Panc1 (cell line): Measurements from ENCODE around the gene CDHR2. TPM values are rescaled to one million over a fixed set of nuclear protein-coding genes. Genes with fewer than 3 reads are reported as not detected.

Experiments used
- ATAC-seq: fragments of 200-7000 bp; cut with Tn5 transposase; 2 replicates; pipeline ENCODE4 v1.9.1; 2020; ENCODE audit warnings: mild to moderate bottlenecking, moderate library complexity
- BruUV-seq: library from RNA; stranded (reverse); fragments of 400-500 nt; replicated peaks from 2 replicates; lab custom pipeline; 2021; lab: Mats Ljungman, UMichigan
- CTCF ChIA-PET: fragments of 300-600 bp; sonication (Branson Sonifier 250); formaldehyde crosslinking; loops from one replicate; lab custom pipeline; 2022; ENCODE audit warnings: antibody characterized with exemption; lab: Charles Lee
- POLR2A ChIA-PET: fragments of 300-600 bp; sonication (Branson Sonifier 250); formaldehyde crosslinking; loops from one replicate; lab custom pipeline; 2022; ENCODE audit warnings: antibody characterized with exemption; lab: Charles Lee
- DNase-seq: peaks from one replicate; pipeline ENCODE4 v3.0.0-alpha.2; 2010; ENCODE audit warnings: low read depth, low spot score
- H3K27ac ChIP-seq: 2 replicates; pipeline ENCODE4 v1.5.1; 2011; ENCODE audit warnings: mild to moderate bottlenecking, low read length, inconsistent platforms
- H3K27me3 ChIP-seq: fragments of 200-500 bp; sonication (Bioruptor generic); 2 replicates; pipeline ENCODE4 v1.6.0; 2014; ENCODE audit warnings: low read length, inconsistent platforms; ENCODE audit not compliant: control insufficient read depth, insufficient read depth
- H3K36me3 ChIP-seq: fragments of 200-500 bp; sonication (Bioruptor generic); 2 replicates; pipeline ENCODE4 v1.5.1; 2014; ENCODE audit warnings: inconsistent platforms, mild to moderate bottlenecking, low read length, moderate library complexity; ENCODE audit not compliant: control insufficient read depth, insufficient read depth
- H3K4me1 ChIP-seq: 2 replicates; pipeline ENCODE4 v1.5.1; 2011; ENCODE audit warnings: inconsistent platforms, mild to moderate bottlenecking, low read length, moderate library complexity; ENCODE audit not compliant: control insufficient read depth, insufficient read depth
- H3K4me3 ChIP-seq, 2 experiments: 2 replicates each; pipeline ENCODE4 v1.5.1; 2011 to 2012; ENCODE audit warnings: low read depth in 2 of 2, low read length in 2 of 2, mild to moderate bottlenecking in 2 of 2, inconsistent platforms in 1 of 2, moderate library complexity in 1 of 2
- H3K9me3 ChIP-seq: fragments of 200-500 bp; sonication (Bioruptor generic); 2 replicates; pipeline ENCODE4 v1.5.1; 2014; ENCODE audit warnings: low read depth, mild to moderate bottlenecking, inconsistent platforms, low read length, moderate library complexity; ENCODE audit not compliant: control insufficient read depth, insufficient read depth
- CTCF ChIP-seq: fragments of 450-650 bp; IDR thresholded peaks from 2 replicates; pipeline ENCODE4 v1.5.1; 2017; ENCODE audit warnings: mild to moderate bottlenecking
- POLR2AphosphoS5 ChIP-seq: IDR thresholded peaks from 2 replicates; pipeline ENCODE4 v1.6.1; 2012; ENCODE audit warnings: mild to moderate bottlenecking, low read depth, low read length, moderate library complexity
- REST ChIP-seq, 2 experiments: IDR thresholded peaks; 2 replicates each; pipeline ENCODE4 v1.6.1; 2011 to 2012; ENCODE audit warnings: low read depth in 2 of 2, control low read depth in 1 of 2, low read length in 1 of 2, mild to moderate bottlenecking in 1 of 2, moderate library complexity in 1 of 2; ENCODE audit not compliant: insufficient read depth in 1 of 2
- SIN3A ChIP-seq: IDR thresholded peaks from 2 replicates; pipeline ENCODE4 v1.6.1; 2012; ENCODE audit warnings: low read depth, mild to moderate bottlenecking, low read length, moderate library complexity, borderline replicate concordance; ENCODE audit not compliant: insufficient read depth
- TCF7L2 ChIP-seq: IDR thresholded peaks from 2 replicates; pipeline ENCODE4 v1.6.1; 2011; ENCODE audit warnings: mild to moderate bottlenecking, low read depth, low read length, inconsistent platforms
- in situ Hi-C: cut with HindIII; loops from 2 replicates; pipeline ENCODE4 v1.10.0; 2016; ENCODE audit warnings: low sequenced_read_pairs, low pct_unique_long_range_greater_than_20kb
- intact Hi-C: fragments of 100-400 bp; cut with micrococcal nuclease; formaldehyde crosslinking; loops from one replicate; pipeline ENCODE4 v1.10.0; 2022; ENCODE audit not compliant: unreplicated experiment
- total RNA-seq: library from RNA; stranded (reverse); gene quantifications from one replicate; pipeline ENCODE4 v1.2.1, GENCODE V29; 2021; ENCODE audit not compliant: unreplicated experiment

Gene CDHR2
- total RNA-seq, 1 experiment from 2014 or later = 0.72 TPM

- ATAC-seq (no peak), DNase-seq (no peak)
- no peaks in the 10 kb centered on the region for H3K9me3 ChIP-seq
- no peak for TF ChIP-seq CTCF
- TF ChIP-seq REST (IDR thresholded peaks at IDR 0.05; ENCODE audit: insufficient read depth in 1 of 2, low read depth in 2 of 2, low read length in 1 of 2) = no peak
- TF ChIP-seq POLR2AphosphoS5 = no peak
- no peak for TF ChIP-seq SIN3A
- no peak for TF ChIP-seq TCF7L2
- in situ Hi-C loops (no loop called here), intact Hi-C loops (no loop called here)
- no TSS peak for BruUV-seq
- peaks cover 8% of the 10 kb centered on the region; the same call in 1 of the 2 replicates for H3K27me3 ChIP-seq
- ChIA-PET POLR2A (no interaction called here), CTCF (no interaction called here)
- no peaks in the 10 kb centered on the region for H3K36me3 ChIP-seq
- no peaks in the 10 kb centered on the region for H3K4me1 ChIP-seq
- H3K27ac ChIP-seq = no peak overlapping the region
- H3K4me3 ChIP-seq = no peak overlapping the region
Measured at GRCh38 chr5:176636426-176636825, 87.3 kb downstream of the CDHR2 start.

GRCh38 chr5:176637556-176637955, 88.4 kb downstream of the CDHR2 start:
- H3K9me3 ChIP-seq = no peaks in the 10 kb centered on the region
- no peak overlapping the region for H3K27ac ChIP-seq
- BruUV-seq = no TSS peak
- TF ChIP-seq CTCF = no peak
- TF ChIP-seq REST (IDR thresholded peaks at IDR 0.05; ENCODE audit: insufficient read depth in 1 of 2, low read depth in 2 of 2, low read length in 1 of 2) = no peak
- no peak for TF ChIP-seq POLR2AphosphoS5
- no peak for TF ChIP-seq TCF7L2
- no peak for TF ChIP-seq SIN3A
- ChIA-PET POLR2A (interaction anchor here (0.6 kb wide), 1 partner anchor 18 kb away, joined by 7 read pairs; no protein-coding TSS in a partner anchor), CTCF (no interaction called here)
- DNase-seq (no peak), ATAC-seq (no peak; the same call in 1 of the 2 replicates)
- in situ Hi-C loops = no loop called here
- intact Hi-C loops = no loop called here
- no peak overlapping the region for H3K4me3 ChIP-seq
- H3K36me3 ChIP-seq = no peaks in the 10 kb centered on the region
- H3K27me3 ChIP-seq = peaks cover 3% of the 10 kb centered on the region; the same call in 1 of the 2 replicates
- no peaks in the 10 kb centered on the region for H3K4me1 ChIP-seq
